GM23338 (cell line): ENCODE data around the gene HHAT. TPM values are rescaled to one million over a fixed set of nuclear protein-coding genes. Genes with fewer than 3 reads are reported as not detected.

Experiments used
- ATAC-seq: fragments of 200-7000 bp; cut with Tn5 transposase; 3 replicates; pipeline ENCODE4 v1.9.1; 2020
- DNase-seq: peaks from one replicate; pipeline ENCODE4 v3.0.0-alpha.2; 2015; ENCODE audit warnings: low spot score
- H2AFZ ChIP-seq: fragments of 200-600 bp; sonication (generic); 2 replicates; pipeline ENCODE4 v1.8.0; 2016; ENCODE audit warnings: antibody characterized with exemption, mild to moderate bottlenecking, moderate library complexity
- H3F3A ChIP-seq: fragments of 200-600 bp; sonication (generic); replicated peaks from 2 replicates; pipeline ENCODE4 v1.8.0; 2017; ENCODE audit warnings: antibody characterized with exemption, mixed run types, low read depth
- H3K27ac ChIP-seq: fragments of 200-600 bp; sonication (generic); 2 replicates; pipeline ENCODE4 v1.6.1; 2016; ENCODE audit warnings: low read depth
- H3K27me3 ChIP-seq: fragments of 200-600 bp; sonication (generic); 2 replicates; pipeline ENCODE4 v1.8.0; 2016; ENCODE audit warnings: mild to moderate bottlenecking, mixed run types, moderate library complexity; ENCODE audit not compliant: insufficient read depth
- H3K36me3 ChIP-seq: fragments of 200-600 bp; sonication (generic); 2 replicates; pipeline ENCODE4 v1.8.0; 2016; ENCODE audit warnings: mild to moderate bottlenecking; ENCODE audit not compliant: insufficient read depth
- H3K4me1 ChIP-seq: fragments of 200-600 bp; sonication (generic); 2 replicates; pipeline ENCODE4 v1.8.0; 2016; ENCODE audit warnings: mild to moderate bottlenecking, moderate library complexity; ENCODE audit not compliant: insufficient read depth
- H3K4me2 ChIP-seq: fragments of 200-600 bp; sonication (generic); 2 replicates; pipeline ENCODE4 v1.7.1; 2017; ENCODE audit warnings: mixed run types
- H3K4me3 ChIP-seq: fragments of 200-600 bp; sonication (generic); 2 replicates; pipeline ENCODE4 v1.6.1; 2016; ENCODE audit warnings: mixed run types
- H3K79me2 ChIP-seq: fragments of 200-600 bp; sonication (generic); replicated peaks from 2 replicates; pipeline ENCODE4 v1.8.0; 2017; ENCODE audit warnings: mild to moderate bottlenecking; ENCODE audit not compliant: insufficient read depth
- H3K9me2 ChIP-seq: fragments of 200-600 bp; sonication (generic); 2 replicates; pipeline ENCODE4 v1.8.0; 2017; ENCODE audit not compliant: insufficient read depth
- H4K20me1 ChIP-seq: fragments of 200-600 bp; sonication (generic); replicated peaks from 2 replicates; pipeline ENCODE4 v1.8.0; 2017; ENCODE audit warnings: mild to moderate bottlenecking; ENCODE audit not compliant: insufficient read depth
- H3K27ac Mint-ChIP-seq: 2 replicates; pipeline ENCODE4 v1.8.0; 2020; ENCODE audit warnings: inconsistent platforms, mild to moderate bottlenecking, moderate library complexity, mixed read lengths
- H3K27me3 Mint-ChIP-seq: 3 replicates; pipeline ENCODE4 v1.8.0; 2022; ENCODE audit warnings: low read depth, mild to moderate bottlenecking, moderate library complexity, mixed read lengths, inconsistent platforms; ENCODE audit not compliant: insufficient read depth, poor library complexity
- H3K36me3 Mint-ChIP-seq: 3 replicates; pipeline ENCODE4 v1.8.0; 2021; ENCODE audit warnings: low read depth, mild to moderate bottlenecking, inconsistent platforms, moderate library complexity, mixed read lengths
- H3K4me1 Mint-ChIP-seq: 3 replicates; pipeline ENCODE4 v1.8.0; 2020; ENCODE audit warnings: mild to moderate bottlenecking, inconsistent platforms, mixed read lengths
- H3K4me3 Mint-ChIP-seq: 3 replicates; pipeline ENCODE4 v1.8.0; 2021; ENCODE audit warnings: moderate library complexity, mild to moderate bottlenecking, inconsistent platforms, mixed read lengths
- H3K9me3 Mint-ChIP-seq: 3 replicates; pipeline ENCODE4 v1.8.0; 2020; ENCODE audit warnings: moderate library complexity, mild to moderate bottlenecking, inconsistent platforms, mixed read lengths
- CREB1 ChIP-seq: fragments of 250-450 bp; sonication (Bioruptor Pico); IDR thresholded peaks from 2 replicates; pipeline ENCODE4 v1.5.0; 2020; ENCODE audit warnings: low read depth, mild to moderate bottlenecking, moderate library complexity
- ETS1 ChIP-seq: IDR thresholded peaks from 2 replicates; pipeline ENCODE4 v1.6.1; 2016; ENCODE audit warnings: antibody characterized with exemption
- EZH2 ChIP-seq: fragments of 200-600 bp; sonication (generic); IDR thresholded peaks from one replicate; pipeline ENCODE4 v1.8.0; 2017; ENCODE audit warnings: antibody characterized with exemption, mild to moderate bottlenecking, low read depth; ENCODE audit not compliant: unreplicated experiment
- EZH2phosphoT487 ChIP-seq: fragments of 200-600 bp; sonication (generic); IDR thresholded peaks from one replicate; pipeline ENCODE4 v1.8.1; 2018; ENCODE audit warnings: antibody characterized with exemption; ENCODE audit not compliant: unreplicated experiment
- JUNB ChIP-seq: IDR thresholded peaks from one replicate; pipeline ENCODE4 v1.6.1; 2016; ENCODE audit warnings: antibody characterized with exemption; ENCODE audit not compliant: unreplicated experiment
- NANOG ChIP-seq: IDR thresholded peaks from 2 replicates; pipeline ENCODE4 v1.6.1; 2016; ENCODE audit warnings: antibody characterized with exemption, borderline replicate concordance
- POLR2AphosphoS5 ChIP-seq: IDR thresholded peaks from 2 replicates; pipeline ENCODE4 v1.6.1; 2016; ENCODE audit warnings: antibody characterized with exemption, low read depth
- REST ChIP-seq: IDR thresholded peaks from one replicate; pipeline ENCODE4 v1.6.1; 2018; ENCODE audit warnings: antibody characterized with exemption; ENCODE audit not compliant: unreplicated experiment
- STAT1 ChIP-seq: IDR thresholded peaks from one replicate; pipeline ENCODE4 v1.6.1; 2016; ENCODE audit warnings: antibody characterized with exemption; ENCODE audit not compliant: unreplicated experiment
- ZNF114 ChIP-seq: fragments of 250-450 bp; sonication (Bioruptor Pico); IDR thresholded peaks from 2 replicates; pipeline ENCODE4 v1.5.0; 2020; ENCODE audit warnings: mild to moderate bottlenecking, moderate library complexity
- ZNF331 ChIP-seq: fragments of 250-450 bp; sonication (Bioruptor Pico); IDR thresholded peaks from 2 replicates; pipeline ENCODE4 v1.5.0; 2020; ENCODE audit warnings: low read depth, mild to moderate bottlenecking, moderate library complexity
- polyA plus RNA-seq: library from polyadenylated mRNA; unstranded; fragments of >200 nt; fragmentation: Nextera tagmentation; extraction: Ambion mirVana; gene quantifications from 2 replicates; pipeline ENCODE4 v1.2.1, GENCODE V29; 2016
- total RNA-seq: library from RNA; depleted of rRNA; stranded (reverse); fragments of >200 nt; shearing (Covaris generic); gene quantifications from 2 replicates; pipeline ENCODE4 v1.2.3, GENCODE V29; 2014
- TF ChIP-seq, protein P1 (sequence below), 2 experiments: fragments of 200-600 bp in 1 of 2; sonication (generic) in 1 of 2; conservative IDR thresholded peaks; 2 replicates each; pipeline versions ENCODE4 v1.5.1 to v1.6.1; 2016 to 2017; ENCODE audit warnings: antibody characterized with exemption in 2 of 2, low read depth in 2 of 2, mild to moderate bottlenecking in 2 of 2, moderate library complexity in 1 of 2

The HHAT gene
- total and polyA plus RNA-seq, 2 experiments from 2014 or later, result 0.11 to 0.66 TPM

GRCh38 chr1:210361665-210362064 is 33.0 kb downstream of the HHAT start (continued):
- TF ChIP-seq ETS1, result no peak
- no peak for TF ChIP-seq EZH2phosphoT487
- no peak for TF ChIP-seq ZNF114
- no peak for TF ChIP-seq CREB1 (CRISPR knock-in tag)
- no peak for TF ChIP-seq NANOG
- no peak for TF ChIP-seq POLR2AphosphoS5
- TF ChIP-seq, protein P1, sequence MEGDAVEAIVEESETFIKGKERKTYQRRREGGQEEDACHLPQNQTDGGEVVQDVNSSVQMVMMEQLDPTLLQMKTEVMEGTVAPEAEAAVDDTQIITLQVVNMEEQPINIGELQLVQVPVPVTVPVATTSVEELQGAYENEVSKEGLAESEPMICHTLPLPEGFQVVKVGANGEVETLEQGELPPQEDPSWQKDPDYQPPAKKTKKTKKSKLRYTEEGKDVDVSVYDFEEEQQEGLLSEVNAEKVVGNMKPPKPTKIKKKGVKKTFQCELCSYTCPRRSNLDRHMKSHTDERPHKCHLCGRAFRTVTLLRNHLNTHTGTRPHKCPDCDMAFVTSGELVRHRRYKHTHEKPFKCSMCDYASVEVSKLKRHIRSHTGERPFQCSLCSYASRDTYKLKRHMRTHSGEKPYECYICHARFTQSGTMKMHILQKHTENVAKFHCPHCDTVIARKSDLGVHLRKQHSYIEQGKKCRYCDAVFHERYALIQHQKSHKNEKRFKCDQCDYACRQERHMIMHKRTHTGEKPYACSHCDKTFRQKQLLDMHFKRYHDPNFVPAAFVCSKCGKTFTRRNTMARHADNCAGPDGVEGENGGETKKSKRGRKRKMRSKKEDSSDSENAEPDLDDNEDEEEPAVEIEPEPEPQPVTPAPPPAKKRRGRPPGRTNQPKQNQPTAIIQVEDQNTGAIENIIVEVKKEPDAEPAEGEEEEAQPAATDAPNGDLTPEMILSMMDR (conservative IDR thresholded peaks at IDR 0.05; ENCODE audit: low read depth in 2 of 2), result no peak

- Histone ChIP-seq H3K4me1 (peaks cover 31% of the 10 kb centered on the region), H3K27ac (no peak overlapping the region), H3K4me2 (no peak overlapping the region), H3K4me3 (no peak overlapping the region), H2AFZ (no peak overlapping the region), H3F3A (no peaks in the 10 kb centered on the region), H3K9me2 (no peaks in the 10 kb centered on the region), H3K27me3 (no peaks in the 10 kb centered on the region), H4K20me1 (no peaks in the 10 kb centered on the region), H3K79me2 (no peaks in the 10 kb centered on the region), H3K36me3 (no peaks in the 10 kb centered on the region)
- Mint-ChIP-seq H3K36me3 (no peaks in the 10 kb centered on the region), H3K4me1 (peaks cover 40% of the 10 kb centered on the region), H3K4me3 (no peak overlapping the region), H3K27ac (no peak overlapping the region), H3K27me3 (peaks cover 4% of the 10 kb centered on the region), H3K9me3 (no peaks in the 10 kb centered on the region)
- TF ChIP-seq EZH2phosphoT487, result no peak
- no peak for ATAC-seq
- no peak for DNase-seq
These were observed 33.8 kb downstream of the HHAT start for GRCh38 chr1:210362526-210362925.

- Histone ChIP-seq H2AFZ (no peak overlapping the region), H3K27me3 (no peaks in the 10 kb centered on the region), H4K20me1 (no peaks in the 10 kb centered on the region), H3K4me3 (no peak overlapping the region), H3K4me2 (no peak overlapping the region), H3K27ac (no peak overlapping the region), H3K79me2 (no peaks in the 10 kb centered on the region), H3F3A (no peaks in the 10 kb centered on the region), H3K36me3 (no peaks in the 10 kb centered on the region), H3K4me1 (peaks cover 32% of the 10 kb centered on the region), H3K9me2 (no peaks in the 10 kb centered on the region)
- H3K9me3 Mint-ChIP-seq, result no peaks in the 10 kb centered on the region
- ATAC-seq, result no peak
- no peak for DNase-seq
- no peak overlapping the region for H3K27ac Mint-ChIP-seq
- peaks cover 42% of the 10 kb centered on the region for H3K4me1 Mint-ChIP-seq
- no peak overlapping the region for H3K4me3 Mint-ChIP-seq
- no peaks in the 10 kb centered on the region for H3K36me3 Mint-ChIP-seq
- H3K27me3 Mint-ChIP-seq, result peaks cover 2% of the 10 kb centered on the region
- TF ChIP-seq ETS1, result no peak
- no peak for TF ChIP-seq REST
- no peak for TF ChIP-seq EZH2phosphoT487
- no peak for TF ChIP-seq EZH2
- TF ChIP-seq, protein P1 (conservative IDR thresholded peaks at IDR 0.05; ENCODE audit: low read depth in 2 of 2), result no peak
- no peak for TF ChIP-seq POLR2AphosphoS5
- TF ChIP-seq NANOG, result no peak
- TF ChIP-seq CREB1 (CRISPR knock-in tag), result no peak
- TF ChIP-seq JUNB, result no peak
- no peak for TF ChIP-seq STAT1
- no peak for TF ChIP-seq ZNF331 (CRISPR knock-in tag)
These were observed 34.4 kb downstream of the HHAT start for GRCh38 chr1:210363119-210363518.
